ENCODE data around the gene NAV2.
"Not testable (repeated sequence)": the region's sequence is repeated elsewhere in the genome, so short reads cannot be mapped to it uniquely, and the experiment has no call there.

NAV2 gene

DNA sequence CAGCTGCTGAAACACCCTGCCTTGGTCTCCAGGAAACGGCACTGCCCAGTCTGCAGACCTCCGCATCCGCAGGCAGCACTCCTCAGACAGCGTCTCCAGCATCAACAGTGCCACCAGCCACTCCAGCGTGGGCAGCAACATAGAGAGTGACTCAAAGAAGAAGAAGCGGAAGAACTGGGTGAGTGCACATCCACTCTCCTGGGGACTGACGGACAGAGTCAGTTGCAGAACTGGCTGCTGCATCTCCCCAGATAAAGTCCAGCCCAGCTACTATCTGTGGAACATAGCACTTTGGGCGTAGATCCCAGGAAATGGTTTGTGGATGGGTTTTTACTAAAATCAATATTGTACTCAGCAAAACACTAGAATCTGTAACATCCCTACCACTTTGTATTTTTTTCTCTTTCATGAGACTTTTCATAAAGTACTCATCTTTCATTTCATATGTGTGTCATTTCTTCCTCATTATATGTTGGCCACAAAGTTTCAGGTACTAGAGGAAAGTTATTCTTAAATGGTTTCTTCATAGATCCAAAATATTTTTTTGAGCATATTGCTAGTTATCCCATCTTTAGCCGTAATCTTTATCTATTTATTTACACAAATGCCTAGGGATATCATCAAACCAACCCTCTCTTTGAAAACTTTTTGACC is 367.5 kb downstream of the NAV2 start:
- DNase-seq (ENCODE audit: low read depth, low spot score): no peak

DNA sequence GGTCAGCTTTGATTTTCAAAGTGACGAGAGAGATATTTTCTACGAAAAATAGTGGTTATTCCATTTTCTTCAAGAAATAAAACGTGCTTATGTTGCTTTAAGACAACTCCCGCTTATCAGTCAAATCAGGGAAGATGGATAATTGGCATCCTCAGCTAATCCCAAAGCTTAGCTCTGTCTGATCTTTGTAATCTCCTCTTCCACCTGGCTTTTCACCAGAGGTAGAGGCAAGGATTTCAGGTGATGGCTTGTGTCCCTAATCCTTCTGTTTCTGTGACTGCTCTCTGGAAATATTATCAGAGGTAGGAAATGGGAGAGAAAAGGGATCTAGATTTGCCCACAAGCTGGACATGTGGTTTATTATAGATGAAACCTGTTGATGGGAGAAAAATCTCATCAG is 368.7 kb downstream of the NAV2 start:
- DNase-seq (ENCODE audit: low read depth, low spot score): no peak

DNA sequence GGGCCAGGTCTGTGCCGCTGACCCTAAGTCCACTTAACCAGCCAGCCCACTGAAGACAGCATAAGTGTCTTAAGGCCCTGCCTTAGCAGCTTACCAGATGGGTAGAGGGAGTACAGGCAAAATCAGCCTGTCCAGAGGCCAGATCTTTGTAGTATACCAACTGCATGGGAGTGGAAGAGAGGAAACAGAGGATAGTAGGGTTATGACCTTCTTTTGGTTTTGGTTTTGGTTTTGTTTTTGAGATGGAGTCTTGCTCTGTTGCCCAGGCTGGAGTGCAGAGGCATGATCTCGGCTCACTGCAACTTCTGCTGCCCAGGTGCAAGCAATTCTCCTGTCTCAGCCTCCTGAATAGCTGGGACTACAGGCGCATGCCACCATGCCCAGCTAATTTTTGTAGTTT is 371.2 kb downstream of the NAV2 start:
- DNase-seq (ENCODE audit: low read depth, low spot score): not testable (repeated sequence)

DNA sequence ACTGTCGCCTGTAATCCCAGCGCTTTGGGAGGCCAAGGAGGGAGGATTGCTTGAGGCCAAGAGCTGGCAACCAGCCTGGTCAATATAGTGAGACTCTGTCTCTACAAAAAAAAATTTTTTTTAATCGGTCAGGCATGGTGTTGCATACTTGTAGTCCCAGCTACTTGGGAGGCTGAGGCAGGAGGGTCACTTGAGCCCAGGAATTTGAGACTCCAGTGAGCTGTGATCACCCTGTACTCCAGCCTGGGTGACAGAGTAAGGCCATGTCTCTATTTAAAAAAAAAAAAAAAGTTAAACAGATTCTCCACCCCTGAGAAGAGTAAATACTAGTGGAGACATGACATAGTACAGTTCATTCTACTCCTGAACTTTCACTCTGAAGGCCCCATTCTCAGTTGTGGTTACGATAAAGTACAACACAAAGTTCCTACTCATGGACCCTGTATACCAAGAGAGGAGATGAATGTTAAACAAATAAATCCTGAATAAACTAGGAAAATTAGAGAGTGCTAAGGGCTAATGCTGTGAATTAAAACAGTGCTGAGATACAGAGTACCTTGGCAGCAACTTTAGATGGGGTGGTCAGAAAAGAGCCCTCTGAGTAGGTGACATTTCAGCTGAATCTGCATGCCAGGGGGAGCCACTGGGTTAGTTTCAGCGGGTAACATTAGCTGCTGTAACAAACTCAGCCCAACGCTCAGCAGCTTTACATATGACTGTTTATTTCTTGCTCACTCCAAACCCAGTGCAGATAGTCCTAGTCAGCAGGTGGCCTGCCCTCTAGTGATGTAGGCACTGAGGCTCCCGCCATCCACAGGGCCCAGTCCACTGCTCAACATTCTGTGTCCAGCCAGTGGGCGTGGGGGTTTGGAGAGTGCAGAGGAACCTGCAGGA is 372.5 kb downstream of the NAV2 start:
- no peak for DNase-seq (ENCODE audit: low read depth, low spot score)

DNA sequence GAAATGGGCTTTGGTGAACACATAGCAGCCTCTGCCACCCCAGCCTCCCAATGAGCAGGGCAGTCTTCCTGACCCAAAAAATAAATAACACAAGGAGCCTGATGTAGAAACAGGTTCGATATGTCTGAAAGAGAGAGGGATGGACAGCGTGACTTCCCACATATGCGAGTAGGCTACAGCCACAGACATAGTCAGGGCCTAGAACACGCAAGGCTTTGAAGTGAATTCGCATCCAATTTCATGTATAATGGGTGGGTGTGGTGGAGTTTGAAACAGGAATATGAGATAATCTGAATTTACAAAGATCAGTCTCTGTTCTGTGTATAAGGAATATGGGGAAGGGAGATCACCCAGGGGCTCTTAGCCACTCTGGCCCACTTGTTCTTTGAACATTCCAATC is 373.3 kb downstream of the NAV2 start:
- DNase-seq (ENCODE audit: low read depth, low spot score): no peak

DNA sequence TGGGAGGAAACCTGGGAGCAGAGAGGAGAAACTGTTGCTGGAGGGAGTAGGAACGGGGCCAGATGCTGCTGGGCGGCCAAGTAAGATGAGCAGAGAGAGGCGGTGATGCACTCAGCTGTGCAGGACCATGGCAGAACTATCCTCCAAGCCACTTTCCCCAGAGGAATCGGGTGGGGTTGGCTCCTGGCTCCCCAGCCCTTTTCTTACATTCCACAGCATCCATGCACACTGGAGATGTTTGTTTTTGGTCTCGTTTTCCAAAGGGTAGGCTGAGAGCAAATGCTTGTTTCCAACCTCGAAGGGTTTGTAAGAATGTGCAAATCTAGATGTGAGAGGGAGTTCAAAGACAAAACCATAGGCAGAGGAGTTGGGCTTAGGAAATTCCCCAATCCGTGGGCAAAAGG is 374.5 kb downstream of the NAV2 start:
- DNase-seq (ENCODE audit: low read depth, low spot score): peak; percentile 93

DNA sequence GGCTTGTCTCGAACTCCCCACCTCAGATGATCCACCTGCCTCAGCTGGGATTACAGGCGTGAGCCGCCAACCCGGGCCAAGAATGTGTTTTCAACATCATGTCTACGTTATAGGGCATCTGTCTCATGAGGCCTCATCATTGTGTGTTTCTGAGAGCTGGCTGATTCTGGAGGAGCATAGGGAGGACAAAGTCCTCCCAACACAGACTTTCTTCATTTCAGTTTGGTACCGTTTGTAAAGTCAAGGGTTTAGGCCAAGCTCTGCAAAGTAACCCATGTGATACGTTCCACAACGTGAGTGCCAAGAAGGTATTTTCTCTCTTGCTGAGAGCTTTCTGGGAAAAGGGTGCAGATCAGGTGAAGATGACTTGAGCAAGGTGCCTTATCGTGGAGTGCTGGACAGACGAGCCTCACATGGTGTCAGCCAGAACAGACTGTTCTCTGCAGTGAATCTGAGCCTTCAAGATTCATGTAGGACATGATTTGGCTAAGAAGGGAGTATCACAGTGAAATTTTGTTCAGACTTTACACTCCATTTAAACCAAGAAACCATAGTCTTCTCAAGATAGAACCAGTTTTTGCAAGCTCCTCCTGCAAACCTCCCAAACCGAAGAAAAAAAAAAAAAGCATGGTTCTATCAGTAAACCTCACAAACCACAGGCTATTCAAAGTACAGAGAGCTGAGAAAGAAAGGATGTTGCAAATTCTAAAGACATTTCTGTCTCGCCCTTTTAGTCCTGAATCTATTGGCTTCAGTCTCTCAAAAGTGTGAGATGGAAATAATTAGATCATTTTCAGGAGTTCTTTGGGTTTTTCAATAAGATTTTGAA is 376.0 kb downstream of the NAV2 start:
- peak; percentile 63 for DNase-seq (ENCODE audit: low read depth, low spot score)

DNA sequence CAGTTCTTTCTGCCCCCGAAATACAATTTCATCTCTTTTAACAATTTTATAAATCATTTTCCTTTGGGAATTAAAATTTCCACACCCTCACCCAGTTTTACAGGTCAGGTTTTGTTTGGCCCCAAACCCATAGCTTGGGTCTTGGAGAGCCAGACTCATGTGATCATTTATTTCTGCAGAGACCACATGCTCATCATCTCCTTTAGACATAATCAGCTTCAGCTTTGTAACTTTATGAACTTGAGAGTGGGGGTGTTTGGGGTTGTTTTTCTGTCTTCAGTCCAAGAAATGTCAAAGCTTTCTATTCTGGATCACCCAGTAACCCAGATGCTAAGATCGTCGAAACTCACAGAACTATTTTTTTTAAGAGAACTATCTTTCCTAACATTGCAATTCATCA is 376.7 kb downstream of the NAV2 start:
- no peak for DNase-seq (ENCODE audit: low read depth, low spot score)

DNA sequence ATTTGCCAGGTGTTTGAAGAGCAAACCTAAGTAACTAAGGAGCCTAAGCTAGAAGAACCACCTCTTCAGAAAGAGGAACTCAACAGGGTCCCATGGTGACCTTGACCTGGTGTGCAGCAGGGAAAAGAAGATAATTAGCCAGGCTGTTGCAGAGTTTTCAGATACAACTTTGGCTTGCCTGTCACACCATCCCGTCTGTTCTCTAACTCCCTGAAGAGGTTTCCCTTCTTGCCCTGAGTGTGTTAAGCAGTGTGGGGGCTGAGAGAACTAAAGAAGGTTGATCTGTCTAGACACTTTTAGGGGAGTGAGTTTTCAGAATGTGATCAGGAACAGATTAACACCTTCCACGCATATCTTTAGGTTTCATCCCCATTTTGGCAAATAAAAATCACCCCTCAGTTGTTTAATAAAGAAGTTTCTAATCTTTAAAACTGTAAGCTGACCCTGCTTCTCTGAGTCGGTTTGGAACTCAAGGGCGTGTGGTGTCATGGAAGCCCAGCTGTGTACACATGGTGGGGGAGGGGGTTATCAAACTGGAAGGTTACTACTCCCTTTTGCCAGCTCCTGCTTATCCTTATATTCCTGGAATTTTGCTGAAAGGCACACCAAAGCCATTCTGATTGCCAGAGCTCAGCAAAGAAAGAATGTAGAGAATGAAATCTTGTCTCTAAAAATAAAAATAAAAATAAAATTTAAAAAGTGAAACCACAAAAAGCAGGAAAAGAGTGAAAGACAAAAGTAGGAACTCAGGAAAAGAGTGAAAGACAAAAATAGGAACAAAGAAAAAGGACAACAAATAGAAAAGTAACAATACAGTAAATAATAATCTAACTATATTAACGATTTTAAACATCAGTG is 377.4 kb downstream of the NAV2 start:
- DNase-seq (ENCODE audit: low read depth, low spot score): peak; percentile 43

DNA sequence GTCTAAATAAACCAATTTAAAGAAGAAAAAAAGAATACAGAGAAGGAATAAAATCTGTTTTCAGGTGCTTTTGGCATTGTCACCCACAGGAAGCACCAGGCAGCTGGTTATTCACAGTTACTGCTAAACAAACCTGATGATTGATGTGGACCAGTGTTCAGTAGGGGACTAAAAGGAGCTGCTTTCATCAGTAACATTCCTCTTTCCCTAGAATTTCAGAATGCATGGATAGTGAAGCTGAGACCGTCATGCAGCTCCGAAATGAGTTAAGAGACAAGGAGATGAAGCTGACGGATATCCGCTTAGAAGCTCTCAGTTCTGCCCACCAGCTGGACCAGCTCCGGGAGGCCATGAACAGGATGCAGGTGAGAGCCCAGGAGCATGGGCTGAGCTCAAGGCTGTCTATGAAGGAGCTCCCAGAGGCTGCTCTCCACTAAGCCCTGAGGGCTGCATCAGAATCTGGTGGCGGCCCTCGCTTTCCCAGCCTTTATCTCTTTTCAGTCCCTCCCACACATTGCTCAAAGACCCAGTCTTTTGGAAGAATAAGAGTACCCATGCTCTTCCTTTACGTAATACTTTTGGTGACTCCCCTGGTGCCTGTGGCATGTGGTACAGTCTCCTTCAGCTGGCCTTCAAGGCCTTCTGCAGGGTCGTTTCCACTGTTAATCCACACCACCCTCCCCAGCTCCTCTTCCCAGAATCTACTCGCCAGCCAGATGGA is 378.2 kb downstream of the NAV2 start:
- no peak for DNase-seq (ENCODE audit: low read depth, low spot score)

DNA sequence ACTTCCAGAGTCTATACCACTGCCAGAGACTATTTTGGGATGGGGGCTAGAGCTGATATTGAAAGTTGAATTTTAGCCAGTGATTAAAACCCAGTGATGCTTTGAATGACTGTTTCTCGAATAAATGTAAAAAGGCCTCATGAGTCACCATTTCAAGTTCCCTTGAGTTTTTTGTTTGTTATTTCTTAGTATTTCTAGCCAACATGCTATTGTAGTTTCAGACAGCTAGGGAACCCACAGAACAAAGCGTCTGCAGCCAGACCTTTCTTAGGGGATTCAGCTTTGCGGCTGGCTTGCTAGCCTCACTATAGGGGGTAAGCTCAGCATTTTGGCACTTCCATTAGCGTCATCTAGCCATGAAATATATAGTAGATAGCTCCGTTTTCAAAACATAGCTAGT is 381.1 kb downstream of the NAV2 start:
- peak; percentile 91 for DNase-seq (ENCODE audit: low read depth, low spot score)

DNA sequence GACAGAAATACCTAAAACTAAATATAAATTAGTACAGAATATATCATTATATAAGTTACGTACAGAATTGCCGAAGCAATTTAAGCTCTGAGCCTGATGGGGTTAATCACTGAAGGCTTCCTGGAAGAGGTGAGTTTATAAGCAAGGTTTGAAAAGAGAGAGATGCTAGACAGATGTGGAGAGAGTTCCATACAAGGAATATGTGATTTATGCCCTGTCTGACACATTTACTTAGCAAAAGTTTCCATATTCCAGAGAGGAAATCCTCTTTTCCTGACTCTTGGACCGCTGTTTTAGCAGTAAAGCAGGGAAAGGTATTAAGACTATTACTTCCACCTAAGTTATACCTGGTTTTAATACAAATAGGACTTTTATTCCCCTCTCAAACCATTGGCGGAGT is 382.6 kb downstream of the NAV2 start:
- no peak for DNase-seq (ENCODE audit: low read depth, low spot score)

DNA sequence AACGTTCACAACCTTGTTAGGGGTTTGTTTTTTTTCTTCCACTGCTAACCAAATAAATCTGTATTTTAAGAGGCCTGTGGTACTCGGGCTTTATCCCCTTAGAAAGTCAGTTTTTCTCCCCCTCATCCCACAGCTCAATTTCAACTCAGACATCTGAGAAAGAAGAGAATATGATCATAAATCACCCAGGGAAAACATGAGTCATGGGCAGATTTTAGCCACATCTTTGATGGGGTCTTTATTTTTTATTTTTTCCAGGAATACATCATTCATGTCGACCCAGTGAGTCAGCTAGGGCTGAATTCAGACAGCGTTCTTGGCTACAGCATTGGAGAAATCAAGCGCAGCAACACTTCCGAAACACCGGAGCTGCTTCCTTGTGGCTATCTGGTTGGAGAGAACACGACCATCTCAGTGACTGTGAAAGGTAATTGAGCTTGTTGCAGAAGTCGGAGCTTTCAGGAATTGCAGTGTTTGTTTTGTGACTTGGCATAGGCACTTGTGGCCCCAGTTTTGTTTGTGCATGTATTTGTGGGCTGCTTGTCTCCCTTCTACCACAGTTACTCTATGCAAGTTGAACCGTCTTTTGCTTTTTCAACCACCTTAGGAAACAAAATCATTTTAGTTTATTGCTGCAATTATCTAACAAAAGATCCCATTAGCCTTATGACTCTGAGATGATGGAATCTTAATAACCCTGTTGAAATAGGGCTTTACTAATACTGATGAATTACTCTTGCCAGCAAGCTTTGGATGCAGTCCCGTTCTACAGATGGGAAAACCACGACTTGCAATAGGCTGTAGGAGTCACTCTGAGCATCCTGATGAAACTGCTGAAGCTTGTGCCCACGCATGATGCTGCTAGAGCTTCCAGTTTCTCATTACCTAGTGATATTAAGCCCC is 384.9 kb downstream of the NAV2 start:
- peak; percentile 92 for DNase-seq (ENCODE audit: low read depth, low spot score)

DNA sequence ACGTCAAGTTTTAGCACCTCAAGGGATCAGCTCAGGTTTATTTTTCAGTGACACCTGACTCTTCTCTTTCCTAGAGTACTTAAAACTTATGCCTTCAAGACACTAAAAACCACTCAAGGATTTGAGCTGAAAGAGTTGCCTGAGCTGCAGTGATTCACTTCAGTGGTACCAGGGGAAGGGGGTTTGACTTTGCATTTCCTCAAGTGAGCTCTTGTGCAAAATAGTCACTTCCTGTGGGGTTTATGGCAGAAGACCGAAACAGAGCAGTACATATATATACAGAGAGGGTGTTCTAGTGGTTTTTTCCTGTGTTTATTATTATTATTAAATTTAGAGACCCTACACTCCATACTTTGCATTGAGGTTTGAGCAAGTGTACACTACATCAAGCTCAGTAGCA is 386.9 kb downstream of the NAV2 start:
- no peak for DNase-seq (ENCODE audit: low read depth, low spot score)

DNA sequence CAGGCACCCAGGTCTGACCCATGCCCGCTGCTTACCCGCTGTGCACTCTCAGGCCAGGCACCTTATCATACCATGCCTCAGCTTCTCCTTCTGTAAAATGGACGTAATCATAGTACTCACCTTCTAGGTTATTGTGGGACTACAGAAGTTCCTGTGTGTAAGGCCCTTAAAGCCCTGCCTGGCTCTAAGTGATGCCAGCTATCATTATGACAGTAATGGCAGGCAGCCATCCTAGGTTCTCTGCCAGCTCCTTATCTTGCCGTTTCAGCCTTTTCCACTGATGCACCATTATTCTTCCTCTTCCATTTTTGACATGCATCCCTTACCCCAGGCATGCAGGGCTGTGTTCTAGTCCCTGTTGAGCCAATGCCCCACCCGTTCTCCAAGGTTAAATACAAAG is 389.8 kb downstream of the NAV2 start:
- no peak for DNase-seq (ENCODE audit: low read depth, low spot score)

DNA sequence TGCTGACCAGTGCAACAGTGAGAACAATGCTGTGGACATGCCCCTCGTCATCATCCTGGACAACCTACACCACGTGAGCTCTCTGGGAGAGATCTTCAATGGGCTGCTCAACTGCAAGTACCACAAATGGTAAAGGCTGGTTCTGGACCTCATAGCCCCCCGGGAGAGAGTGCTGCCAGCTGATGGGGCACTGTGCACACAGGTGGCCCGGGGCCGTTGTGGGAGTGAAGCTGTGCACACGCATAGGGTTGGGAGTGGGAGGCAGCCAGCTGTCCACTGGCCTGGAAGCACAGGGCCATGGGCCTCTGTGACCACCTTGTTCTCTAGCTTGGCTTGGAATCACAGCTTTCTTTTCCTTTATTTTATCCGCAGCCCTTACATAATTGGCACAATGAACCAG is 390.6 kb downstream of the NAV2 start:
- DNase-seq (ENCODE audit: low read depth, low spot score): no peak

DNA sequence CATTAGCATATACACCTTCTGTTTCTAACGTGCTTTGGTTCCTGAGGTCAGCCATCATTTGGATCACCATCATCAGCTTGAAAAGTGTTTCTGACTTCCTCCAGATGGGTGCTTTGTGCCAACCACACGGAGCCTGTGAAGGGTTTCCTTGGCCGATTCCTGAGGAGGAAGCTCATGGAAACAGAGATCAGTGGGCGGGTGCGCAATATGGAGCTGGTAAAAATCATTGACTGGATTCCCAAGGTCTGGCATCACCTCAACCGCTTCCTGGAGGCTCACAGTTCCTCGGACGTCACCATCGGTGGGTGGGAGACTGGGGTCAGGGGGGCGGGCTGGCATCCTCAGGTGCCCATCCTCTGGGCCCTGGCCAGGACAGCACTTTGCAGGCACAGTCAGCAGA is 392.8 kb downstream of the NAV2 start:
- DNase-seq (ENCODE audit: low read depth, low spot score): no peak

DNA sequence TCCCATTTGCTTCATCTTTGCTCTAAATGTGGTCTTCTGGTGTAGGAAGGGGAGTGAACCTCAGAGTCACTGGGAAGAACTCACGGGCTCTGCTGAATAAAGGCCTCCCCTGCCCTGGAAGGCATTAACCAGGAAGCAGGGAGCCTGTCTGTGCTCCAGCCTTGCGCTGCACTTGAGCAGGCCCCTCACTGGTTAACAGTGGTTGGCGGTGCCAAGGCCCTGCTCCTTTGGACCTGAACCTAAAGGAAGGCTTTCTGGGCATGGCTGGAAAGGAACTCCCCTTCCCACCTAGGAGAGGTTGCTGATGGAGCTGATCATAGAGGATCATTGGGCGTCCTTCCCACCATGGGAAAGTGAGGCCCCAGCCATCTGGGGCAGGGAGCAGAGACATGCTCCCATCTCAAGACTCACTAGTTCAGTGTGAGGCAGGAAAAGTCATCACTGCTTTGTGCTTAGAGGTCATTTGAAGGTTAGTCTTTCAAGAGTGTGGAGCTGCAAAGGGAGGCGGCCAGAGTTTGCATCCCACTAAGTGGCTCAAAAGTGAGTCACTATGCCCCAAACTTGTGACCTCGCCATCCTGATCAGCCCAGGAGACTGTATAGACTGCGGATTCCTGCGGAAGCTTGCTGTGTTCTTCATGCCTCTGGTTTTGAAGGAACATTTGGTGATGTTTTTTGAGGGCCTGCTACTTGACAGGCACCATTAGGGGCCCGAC is 397.3 kb downstream of the NAV2 start:
- DNase-seq (ENCODE audit: low read depth, low spot score): no peak
